Urinary bladder (tissue), 4 donors: ENCODE results near the gene CILP2. TPM values are rescaled to one million over a fixed set of nuclear protein-coding genes. Genes with fewer than 3 reads are reported as not detected.

ENCODE experiments used
- DNase-seq: peaks from one replicate; pipeline ENCODE4 v3.0.0-alpha.2; 2015; ENCODE audit errors: extremely low spot score
- H3K27ac ChIP-seq: one replicate; pipeline ENCODE4 v1.5.1; 2013; ENCODE audit warnings: low read depth, mild to moderate bottlenecking, moderate library complexity
- H3K36me3 ChIP-seq: one replicate; pipeline ENCODE4 v1.6.1; 2013; ENCODE audit warnings: mild to moderate bottlenecking, moderate library complexity; ENCODE audit not compliant: insufficient read depth
- H3K4me1 ChIP-seq: one replicate; pipeline ENCODE4 v1.6.1; 2013; ENCODE audit warnings: mild to moderate bottlenecking, moderate library complexity; ENCODE audit not compliant: insufficient read depth
- H3K4me3 ChIP-seq: one replicate; pipeline ENCODE4 v1.5.1; 2013; ENCODE audit warnings: low read depth, low read length
- WGBS: extraction: QIAGEN DNeasy Blood & Tissue Kit; methylation state at CpG from one replicate; pipeline ENCODE4 v1.1.7; 2013; 5-methylcytosine and 5-hydroxymethylcytosine counted together
- polyA plus RNA-seq: library from polyadenylated mRNA; stranded (reverse); fragments of 200-250 nt; gene quantifications from one replicate; pipeline ENCODE4 v1.2.3, GENCODE V29; 2013
- total RNA-seq: library from RNA; depleted of rRNA; stranded (reverse); fragments of >200 nt; gene quantifications from one replicate; pipeline ENCODE4 v1.2.3, GENCODE V29; 2014
- donor health status: healthy with polysubstance abuse.
- donor health status: healthy.

CILP2 gene
- total and polyA plus RNA-seq, 2 donors = 0.32 TPM

- no peaks in the 10 kb centered on the region for H3K36me3 ChIP-seq
- no peak for DNase-seq
- no peak overlapping the region for H3K27ac ChIP-seq
- WGBS = 90% methylated on average over 17 of the region's 17 CpGs
- H3K4me1 ChIP-seq = no peaks in the 10 kb centered on the region
- no peak overlapping the region for H3K4me3 ChIP-seq
Observed at GRCh38 chr19:19563348-19563848, 25.3 kb downstream of the CILP2 start.

GRCh38 chr19:19566306-19566705, 28.2 kb downstream of the CILP2 start:
- DNase-seq = no peak
- no peaks in the 10 kb centered on the region for H3K4me1 ChIP-seq
- no peak overlapping the region for H3K4me3 ChIP-seq
- 80% methylated on average over 7 of the region's 7 CpGs for WGBS
- no peak overlapping the region for H3K27ac ChIP-seq
- H3K36me3 ChIP-seq = no peaks in the 10 kb centered on the region

DNA sequence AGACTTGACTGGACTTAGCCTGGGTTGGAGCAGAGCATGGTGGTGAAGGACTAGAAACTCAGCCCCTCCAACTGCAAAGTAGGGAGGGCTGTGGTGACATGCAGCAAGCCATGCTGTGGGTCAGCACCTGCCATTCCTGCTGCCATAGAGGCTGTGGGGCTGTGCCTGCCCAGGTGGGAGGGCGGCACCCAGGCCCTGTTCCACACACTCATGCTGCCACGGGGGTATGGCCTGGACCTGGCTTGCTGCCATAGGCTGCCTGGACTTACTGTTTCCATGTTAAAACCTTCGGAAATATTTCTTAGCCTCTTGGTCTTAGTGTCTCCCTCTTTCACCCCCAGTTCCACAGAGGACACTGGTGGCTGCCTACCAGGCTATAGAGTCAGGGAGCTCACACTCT, 29.3 kb downstream of the CILP2 start:
- whole genome bisulfite sequencing = 83% methylated on average over 3 of the region's 3 CpGs
- Histone ChIP-seq H3K4me3 (no peak overlapping the region), H3K27ac (no peak overlapping the region), H3K4me1 (no peaks in the 10 kb centered on the region), H3K36me3 (no peaks in the 10 kb centered on the region)
- DNase-seq = no peak

GRCh38 chr19:19568802-19569756, 31.0 kb downstream of the CILP2 start:
- 91% methylated on average over 25 of the region's 25 CpGs for WGBS
- DNase-seq = no peak
- H3K27ac ChIP-seq = no peak overlapping the region

DNA sequence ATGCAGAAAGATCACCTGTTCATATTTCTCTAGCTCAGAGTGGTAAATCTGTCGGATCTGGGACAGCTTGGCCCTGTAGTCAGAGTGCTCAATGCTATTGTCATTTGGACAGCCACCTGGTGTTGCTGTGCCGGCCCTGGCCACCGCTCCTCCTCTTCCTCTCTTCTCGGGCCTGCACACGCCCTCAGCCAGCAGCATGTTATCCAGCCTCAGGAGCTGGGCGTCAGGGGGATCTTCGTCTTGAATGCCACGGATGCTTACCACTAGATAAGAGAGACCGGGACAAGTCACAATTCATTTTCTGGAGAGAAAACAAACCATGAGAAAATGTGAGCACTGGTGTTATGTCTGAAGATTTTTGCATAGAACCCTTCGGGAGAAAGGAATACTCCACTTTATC, 32.5 kb downstream of the CILP2 start:
- DNase-seq = no peak
- 83% methylated on average over 10 of the region's 10 CpGs for WGBS
- H3K27ac ChIP-seq = no peak overlapping the region

More at GRCh38 chr19:19568802-19569756, 31.0 kb downstream of the CILP2 start:
- no peak overlapping the region for H3K4me3 ChIP-seq
- H3K4me1 ChIP-seq = no peaks in the 10 kb centered on the region
- no peaks in the 10 kb centered on the region for H3K36me3 ChIP-seq

GRCh38 chr19:19571071-19571786, 33.2 kb downstream of the CILP2 start:
- 91% methylated on average over 11 of the region's 11 CpGs for WGBS
- no peak for DNase-seq
- Histone ChIP-seq H3K27ac (no peak overlapping the region), H3K4me3 (no peak overlapping the region), H3K36me3 (no peaks in the 10 kb centered on the region), H3K4me1 (no peaks in the 10 kb centered on the region)

More for the DNA sequence above, 32.5 kb downstream of the CILP2 start:
- Histone ChIP-seq H3K4me1 (no peaks in the 10 kb centered on the region), H3K36me3 (no peaks in the 10 kb centered on the region), H3K4me3 (no peak overlapping the region)

GRCh38 chr19:19575411-19575810, 37.3 kb downstream of the CILP2 start:
- Histone ChIP-seq H3K4me1 (no peaks in the 10 kb centered on the region), H3K27ac (no peak overlapping the region)
- no peak for DNase-seq

DNA sequence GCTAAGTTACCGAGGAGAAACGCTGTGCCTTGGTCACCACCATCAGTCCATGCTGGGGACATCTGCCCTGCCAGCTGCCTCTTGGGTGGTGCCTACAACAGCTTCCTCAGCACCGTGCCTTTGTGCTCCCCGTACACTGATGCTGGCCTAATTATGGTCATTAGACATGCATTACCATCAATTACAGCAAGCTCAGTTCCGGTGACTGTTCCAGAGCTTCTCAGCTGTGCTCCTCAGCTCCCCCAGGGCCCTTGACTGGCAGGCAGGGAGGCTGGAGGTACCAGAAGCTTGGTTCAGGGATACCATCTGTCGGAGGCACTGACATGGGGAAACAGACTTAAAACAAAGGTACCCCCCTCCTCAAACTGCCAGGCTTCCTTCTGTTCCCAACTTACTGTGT, 40.2 kb downstream of the CILP2 start:
- Histone ChIP-seq H3K4me3 (no peak overlapping the region), H3K4me1 (no peaks in the 10 kb centered on the region), H3K27ac (no peak overlapping the region), H3K36me3 (no peaks in the 10 kb centered on the region)
- DNase-seq = no peak
- 78% methylated on average over 6 of the region's 6 CpGs for WGBS

More at GRCh38 chr19:19575411-19575810, 37.3 kb downstream of the CILP2 start:
- no peaks in the 10 kb centered on the region for H3K36me3 ChIP-seq
- 82% methylated on average over 6 of the region's 6 CpGs for WGBS
- no peak overlapping the region for H3K4me3 ChIP-seq

GRCh38 chr19:19579533-19580361, 41.7 kb downstream of the CILP2 start:
- Histone ChIP-seq H3K27ac (no peak overlapping the region), H3K36me3 (no peaks in the 10 kb centered on the region), H3K4me3 (no peak overlapping the region), H3K4me1 (no peaks in the 10 kb centered on the region)
- DNase-seq = no peak
- whole genome bisulfite sequencing = 87% methylated on average over 25 of the region's 25 CpGs

GRCh38 chr19:19580418-19580817, 42.4 kb downstream of the CILP2 start:
- H3K27ac ChIP-seq = no peak overlapping the region
- no peak overlapping the region for H3K4me3 ChIP-seq
- H3K4me1 ChIP-seq = no peaks in the 10 kb centered on the region
- WGBS = 94% methylated on average over 4 of the region's 4 CpGs
- H3K36me3 ChIP-seq = no peaks in the 10 kb centered on the region
- no peak for DNase-seq

DNA sequence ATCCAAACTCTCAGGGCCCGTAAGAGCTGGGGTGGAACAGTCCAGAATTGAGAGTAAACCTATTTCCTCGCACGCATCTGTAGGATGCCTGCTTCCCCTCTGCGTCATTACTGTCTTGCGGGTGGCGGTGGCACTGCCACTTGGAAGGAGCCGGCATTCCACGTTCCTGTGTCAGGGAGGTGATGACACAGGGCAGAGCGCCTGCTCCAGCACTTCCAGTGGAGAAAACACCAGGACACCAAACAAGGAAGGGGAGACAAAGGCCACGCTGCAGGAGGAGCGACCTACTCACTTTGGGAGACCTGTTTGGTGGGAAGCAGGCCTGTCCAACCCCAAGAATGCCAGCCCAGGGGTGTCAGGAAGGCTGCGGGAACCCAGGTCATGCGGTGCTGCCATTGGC, 43.3 kb downstream of the CILP2 start:
- Histone ChIP-seq H3K4me1 (no peaks in the 10 kb centered on the region), H3K4me3 (no peak overlapping the region), H3K36me3 (no peaks in the 10 kb centered on the region), H3K27ac (no peak overlapping the region)
- no peak for DNase-seq
- WGBS = 93% methylated on average over 13 of the region's 13 CpGs

DNA sequence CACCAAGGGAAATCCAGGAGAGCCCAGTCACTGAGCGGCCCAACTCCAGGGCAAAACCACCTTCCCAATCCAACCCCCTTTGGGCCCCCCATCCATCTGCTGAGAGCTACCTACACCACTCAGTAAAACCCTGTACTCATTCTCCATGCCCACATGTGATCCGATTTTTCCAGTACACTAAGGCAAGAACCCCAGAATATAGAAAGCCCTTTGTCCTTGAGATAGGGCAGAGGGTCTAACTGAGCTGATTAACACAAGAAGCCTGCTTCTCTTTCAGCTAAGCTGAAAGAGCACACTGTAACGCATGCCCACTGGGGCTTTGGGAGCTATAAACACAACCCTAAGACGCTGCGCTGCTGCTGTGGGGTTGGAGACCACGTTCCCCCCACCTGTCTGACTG, 44.4 kb downstream of the CILP2 start:
- no peak for DNase-seq
- no peaks in the 10 kb centered on the region for H3K36me3 ChIP-seq
- no peak overlapping the region for H3K27ac ChIP-seq
- no peaks in the 10 kb centered on the region for H3K4me1 ChIP-seq
- 84% methylated on average over 6 of the region's 6 CpGs for WGBS
- no peak overlapping the region for H3K4me3 ChIP-seq

DNA sequence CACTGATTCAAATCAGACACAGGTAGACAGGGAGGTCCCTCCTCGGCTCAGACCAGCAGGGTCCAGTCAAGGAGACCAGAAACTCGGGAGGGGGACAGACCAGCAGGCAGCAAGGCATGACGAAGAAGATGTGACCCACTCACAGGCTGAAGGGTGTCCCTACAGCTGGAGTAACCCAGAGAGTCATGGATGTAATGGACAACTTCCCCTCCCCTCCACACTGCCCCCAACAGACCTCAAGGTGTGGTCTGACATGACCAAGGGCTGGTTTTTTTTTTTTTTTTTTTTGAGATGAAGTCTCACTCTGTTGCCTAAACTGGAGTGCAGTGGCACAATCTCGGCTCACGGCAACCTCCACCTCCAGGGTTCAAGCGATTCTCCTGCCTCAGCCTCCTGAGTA, 46.3 kb downstream of the CILP2 start:
- H3K27ac ChIP-seq = no peak overlapping the region
- DNase-seq = no peak
- H3K4me3 ChIP-seq = no peak overlapping the region
- no peaks in the 10 kb centered on the region for H3K36me3 ChIP-seq
- WGBS = 88% methylated on average over 6 of the region's 6 CpGs
- H3K4me1 ChIP-seq = no peaks in the 10 kb centered on the region
